Activated CD4-positive, alpha-beta T cell treated with anti-CD3 and anti-CD28 coated beads, Interleukin-2, Interleukin-6, amounts not matched to agents 100 ng/mL and 50 ng/mL, durations not matched to agents 16 hours and 8 hours (primary cell): ENCODE results near the gene SEMA5A.
"Not testable (repeated sequence)": the region's sequence is repeated elsewhere in the genome, so short reads cannot be mapped to it uniquely, and the experiment has no call there.

ENCODE experiments used
- DNase-seq: peaks from one replicate; pipeline ENCODE4 v3.0.0-alpha.2; 2020

The SEMA5A gene

DNA sequence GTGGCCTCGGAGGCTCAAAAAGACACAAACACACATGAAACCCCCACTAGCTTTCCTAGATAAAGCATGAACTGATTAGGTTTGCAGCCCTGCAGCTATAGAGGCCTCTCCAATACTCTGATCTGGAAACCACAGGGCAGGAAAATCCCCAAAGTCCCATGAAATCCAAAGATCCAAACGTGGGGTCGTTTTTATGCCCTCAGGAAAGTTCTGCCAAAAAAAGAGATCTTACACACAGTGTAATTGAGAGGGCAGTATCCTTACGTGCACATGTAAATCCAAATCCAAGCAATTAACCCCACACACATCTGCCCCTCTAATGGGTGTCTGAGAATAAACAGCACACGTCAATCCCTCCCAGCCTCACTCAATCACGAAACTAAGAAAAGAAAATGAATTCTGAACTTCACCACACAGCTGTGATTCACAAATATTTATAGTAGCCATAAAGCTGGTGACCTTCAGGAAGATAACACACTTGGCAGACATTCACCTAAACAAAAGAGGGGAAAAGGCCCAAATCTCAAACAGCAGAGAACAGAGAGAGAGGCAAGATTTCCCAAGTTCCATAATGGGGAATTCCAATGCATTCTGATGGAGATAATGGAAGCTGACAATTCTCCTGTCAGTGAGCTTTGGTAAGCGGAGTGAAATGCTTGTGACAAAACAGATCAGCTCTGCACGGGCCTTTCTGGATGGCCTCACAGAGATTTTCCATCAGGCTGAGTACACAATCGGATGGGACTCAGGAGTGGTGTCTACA lies 114.2 kb downstream of the SEMA5A start:
- no peak for DNase-seq

DNA sequence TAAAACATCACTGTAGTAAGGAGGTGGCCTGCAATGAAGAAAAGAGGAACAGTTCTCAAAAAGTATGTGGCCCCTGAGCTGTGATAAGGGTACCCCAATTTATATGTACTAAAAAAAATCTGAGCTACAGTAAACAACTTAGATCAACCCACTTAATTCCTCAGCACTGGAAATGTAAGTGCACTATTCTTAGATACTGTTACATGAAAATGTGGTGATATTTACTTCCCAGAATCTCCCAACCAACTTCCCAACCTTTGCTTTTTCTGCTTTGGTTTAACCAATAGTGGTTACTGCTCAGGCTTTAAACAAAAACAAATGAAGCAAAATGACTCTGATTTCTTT lies 114.8 kb downstream of the SEMA5A start:
- no peak for DNase-seq

DNA sequence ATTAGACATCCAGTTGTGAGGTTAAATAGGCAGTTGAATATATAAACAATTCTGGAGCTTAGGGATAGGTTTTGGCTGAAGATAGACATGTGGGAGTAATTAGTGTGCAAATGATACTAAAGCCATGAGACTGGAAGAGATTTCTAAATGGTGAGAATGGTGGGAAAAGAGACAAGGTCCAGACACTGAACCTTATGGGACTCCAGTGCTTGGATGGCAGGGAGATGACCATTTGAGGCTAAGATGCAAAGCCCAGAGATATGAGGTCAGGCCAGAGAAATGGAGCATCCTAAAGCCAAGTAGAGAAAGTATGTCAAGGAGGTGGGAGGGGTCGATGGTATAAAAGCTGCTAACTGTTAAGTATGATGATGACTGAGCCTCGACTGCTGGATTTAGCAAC lies 115.6 kb downstream of the SEMA5A start:
- no peak for DNase-seq

DNA sequence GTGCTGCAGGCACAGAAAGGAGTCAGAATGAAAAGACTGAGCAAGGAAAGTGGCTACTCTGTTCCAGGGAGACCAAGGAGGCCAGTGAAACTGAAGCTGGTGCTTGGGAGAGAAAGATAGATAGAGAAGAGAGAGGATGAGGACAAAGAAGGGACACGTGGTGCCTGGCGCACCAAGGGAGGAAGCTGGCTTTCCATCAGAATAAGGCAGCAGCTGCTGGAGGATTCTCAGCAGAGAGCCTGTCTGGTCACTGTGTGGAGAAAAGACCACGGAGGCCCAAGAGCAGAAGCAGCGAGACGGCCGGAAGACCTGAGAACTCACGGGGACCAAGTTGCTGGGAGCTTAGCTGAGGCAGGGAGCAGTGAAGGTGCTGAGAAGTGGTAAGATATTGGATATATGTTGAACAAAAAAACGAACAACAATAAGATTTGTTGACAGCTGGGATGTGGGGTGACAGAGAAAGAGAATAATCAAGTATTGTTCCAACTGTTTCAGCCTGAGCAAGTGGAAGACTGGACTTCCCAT lies 116.1 kb downstream of the SEMA5A start:
- DNase-seq, result no peak

DNA sequence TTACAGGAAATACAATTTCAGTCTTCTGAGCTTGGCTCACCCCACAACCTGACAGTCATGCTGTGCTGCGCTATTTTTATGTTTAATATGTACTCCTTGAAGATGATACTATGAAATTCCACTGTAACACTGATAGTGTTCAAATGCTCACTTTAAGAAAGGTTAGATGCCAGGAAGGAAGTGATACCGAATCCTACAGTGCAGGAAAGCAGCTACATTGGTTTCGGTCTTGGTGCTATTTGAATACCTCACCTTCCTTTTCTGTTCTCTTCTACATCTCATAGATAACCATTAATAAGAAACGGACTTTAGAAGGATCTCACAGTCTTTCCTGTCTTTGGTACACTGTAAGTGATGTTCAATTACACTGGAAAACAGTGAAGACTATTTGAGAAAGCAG lies 117.6 kb downstream of the SEMA5A start:
- DNase-seq, result no peak

DNA sequence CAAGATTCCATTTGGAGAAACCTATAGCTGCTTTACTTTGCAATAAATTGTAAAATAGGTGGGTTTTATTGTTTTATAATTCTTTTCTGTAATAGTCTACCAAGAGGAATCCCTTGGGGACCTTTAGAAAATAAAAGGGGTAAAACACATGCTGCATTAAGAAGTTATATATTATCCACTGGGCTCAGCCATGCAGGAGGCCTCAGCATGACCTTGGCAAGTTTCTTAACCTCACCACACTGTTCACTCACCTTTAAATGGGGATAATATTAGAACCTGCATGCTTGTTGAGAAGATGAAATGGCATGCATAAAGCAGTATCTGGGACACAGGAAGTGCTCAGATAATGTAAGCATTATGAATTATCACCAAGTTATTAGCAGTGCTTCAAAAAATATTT lies 120.2 kb downstream of the SEMA5A start:
- DNase-seq, result no peak

DNA sequence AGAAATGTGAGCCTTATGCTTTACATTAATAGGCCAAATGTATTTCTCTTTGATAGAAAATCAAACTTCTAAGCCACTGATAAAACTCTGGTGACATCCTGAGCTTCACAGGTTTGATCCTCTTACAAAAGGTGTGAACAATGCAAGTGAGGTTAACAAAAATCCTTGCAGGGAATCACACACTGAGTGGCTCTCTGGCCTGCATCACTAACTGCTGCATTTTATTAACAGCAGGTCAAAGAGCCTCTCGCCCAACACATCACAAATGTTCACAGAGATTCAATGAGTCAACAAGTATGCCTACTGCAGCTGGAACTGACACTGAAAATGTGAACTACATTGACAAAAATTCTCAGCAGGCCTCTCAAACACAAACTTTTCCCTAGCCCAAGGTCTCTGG lies 122.3 kb downstream of the SEMA5A start:
- DNase-seq, result no peak

DNA sequence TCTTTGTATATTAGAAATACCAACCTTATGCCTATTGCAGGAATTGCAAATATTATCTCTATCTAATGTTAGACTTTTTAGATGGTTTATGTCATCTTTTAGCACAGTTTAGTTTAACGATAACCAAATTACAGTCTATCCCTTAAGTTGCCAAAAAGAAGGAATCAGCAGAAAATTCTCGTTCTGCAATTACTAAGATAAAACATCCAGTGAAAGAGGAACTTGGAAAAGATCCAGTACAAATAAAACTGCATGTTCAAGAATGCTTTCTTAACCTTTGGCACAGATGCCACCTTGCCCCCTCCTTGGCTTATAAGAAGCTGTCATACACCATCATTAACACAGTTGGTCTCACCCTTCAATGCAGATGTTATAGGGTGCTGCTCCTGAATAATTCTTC lies 124.0 kb downstream of the SEMA5A start:
- DNase-seq, result no peak

DNA sequence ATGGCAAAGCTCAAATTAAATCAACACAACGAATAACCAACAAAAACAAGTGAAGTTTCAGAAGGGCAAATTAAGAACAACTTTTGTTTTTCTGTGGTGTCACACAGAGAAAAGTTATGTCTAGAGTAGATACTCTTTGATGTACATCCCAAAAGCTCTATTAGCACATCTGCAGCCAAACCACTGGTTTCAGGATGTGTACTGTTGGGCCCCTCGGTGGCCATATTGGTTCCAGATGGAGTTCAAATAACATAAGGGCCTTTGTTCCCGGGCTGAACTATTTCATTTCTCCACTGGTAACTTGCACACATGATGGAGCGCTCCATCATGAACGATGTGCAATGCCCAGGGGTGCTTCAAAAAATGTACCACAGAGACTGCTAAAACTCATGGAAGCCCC lies 126.1 kb downstream of the SEMA5A start:
- no peak for DNase-seq

DNA sequence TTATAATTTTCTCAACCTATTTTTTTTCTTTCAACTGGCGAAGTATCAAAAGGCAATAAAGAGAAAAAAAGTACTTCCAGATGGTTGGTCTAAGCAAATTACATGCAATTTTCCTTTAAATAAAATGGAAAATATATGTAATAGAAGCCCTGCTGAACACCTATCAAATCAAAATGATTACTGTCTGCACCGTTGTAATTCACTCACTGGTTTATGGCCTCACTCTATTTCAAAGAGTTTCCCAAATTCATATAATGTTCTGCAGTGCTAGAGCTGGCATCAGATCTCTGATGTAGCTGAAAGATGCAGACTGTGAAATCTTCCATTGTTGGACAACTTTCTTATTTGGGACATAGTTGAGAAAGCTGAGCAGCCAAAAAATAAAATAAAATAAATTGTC lies 130.3 kb downstream of the SEMA5A start:
- no peak for DNase-seq

DNA sequence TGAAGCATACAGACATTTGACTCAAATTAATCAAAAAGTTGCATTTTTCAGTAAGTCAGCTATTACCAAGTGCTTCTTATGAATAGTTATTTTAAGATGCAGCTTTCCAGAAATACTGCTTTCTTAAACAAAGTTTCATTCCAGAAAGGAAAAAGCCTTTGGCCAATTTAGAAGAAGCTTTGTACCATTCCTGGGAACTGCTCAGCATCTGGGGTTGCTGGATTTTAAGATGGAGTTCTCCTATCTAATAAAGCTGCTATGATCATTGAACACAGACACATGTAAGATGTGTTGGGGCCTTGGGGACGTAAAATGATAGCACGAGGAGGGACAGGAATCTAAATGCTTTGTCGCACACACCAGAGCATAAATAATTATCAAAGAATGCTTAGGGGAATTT lies 130.8 kb downstream of the SEMA5A start:
- no peak for DNase-seq

DNA sequence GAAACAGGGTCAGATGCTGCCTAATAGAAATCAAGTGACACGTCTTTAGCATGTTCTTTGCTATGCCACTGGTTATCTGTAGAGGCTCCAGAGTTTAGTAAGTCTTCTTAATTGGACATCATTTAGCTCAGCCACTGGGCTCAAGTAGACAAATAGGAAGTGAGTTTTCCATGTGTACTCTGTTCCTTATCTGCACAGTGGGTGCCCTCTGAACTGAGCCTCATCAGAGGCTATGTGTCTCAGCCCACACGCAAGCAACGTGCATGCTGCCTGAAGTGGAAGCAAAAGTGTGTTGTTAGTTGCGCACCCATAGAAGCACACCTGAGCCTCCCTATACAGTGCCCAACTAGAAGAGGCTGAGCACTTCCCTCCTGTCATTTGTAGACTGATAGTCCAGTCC lies 134.7 kb downstream of the SEMA5A start:
- DNase-seq, result no peak

DNA sequence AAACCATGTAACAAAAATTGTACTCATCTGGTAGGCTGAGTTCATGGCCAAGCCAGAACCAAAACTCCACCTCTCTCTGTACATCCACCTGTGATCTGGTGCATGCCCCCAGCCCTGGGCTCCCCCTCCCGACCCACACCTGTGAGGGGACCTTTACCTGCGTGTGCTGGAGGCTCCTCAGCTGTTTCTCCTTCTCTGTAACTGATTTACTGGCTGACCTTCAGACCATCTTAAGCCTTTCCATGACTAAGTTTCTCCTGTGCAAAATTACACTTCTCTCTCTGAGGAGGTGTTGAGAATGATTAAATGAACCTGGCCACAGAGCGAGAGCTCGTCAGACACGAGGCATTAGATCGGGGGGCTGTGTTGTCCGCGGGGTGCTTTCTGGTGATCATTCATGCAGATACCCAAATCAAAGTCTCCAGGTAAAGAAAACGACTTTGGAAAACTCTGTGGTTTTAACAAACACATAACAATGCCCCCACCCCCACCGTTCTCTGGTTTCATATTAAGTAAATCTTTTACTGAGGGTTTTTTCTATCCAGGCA lies 136.4 kb downstream of the SEMA5A start:
- no peak for DNase-seq

DNA sequence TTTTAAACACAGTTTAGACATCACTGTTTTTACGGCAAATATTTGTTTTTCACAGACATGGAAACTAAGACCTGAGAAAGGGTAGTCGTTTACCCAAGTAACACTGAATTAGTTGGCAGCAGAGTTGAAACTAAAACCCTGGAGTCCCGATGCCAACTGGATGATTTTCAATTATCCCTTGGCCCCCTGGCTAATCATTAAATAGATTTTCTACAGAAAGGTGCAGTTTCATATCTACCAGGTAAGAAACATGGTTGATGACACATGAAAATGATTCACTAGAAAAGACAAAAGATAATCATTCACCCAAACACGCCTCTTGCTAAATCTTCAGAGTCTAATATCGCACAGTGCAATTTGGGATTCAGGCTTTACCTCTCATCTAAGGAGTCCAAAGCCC lies 136.9 kb downstream of the SEMA5A start:
- no peak for DNase-seq

DNA sequence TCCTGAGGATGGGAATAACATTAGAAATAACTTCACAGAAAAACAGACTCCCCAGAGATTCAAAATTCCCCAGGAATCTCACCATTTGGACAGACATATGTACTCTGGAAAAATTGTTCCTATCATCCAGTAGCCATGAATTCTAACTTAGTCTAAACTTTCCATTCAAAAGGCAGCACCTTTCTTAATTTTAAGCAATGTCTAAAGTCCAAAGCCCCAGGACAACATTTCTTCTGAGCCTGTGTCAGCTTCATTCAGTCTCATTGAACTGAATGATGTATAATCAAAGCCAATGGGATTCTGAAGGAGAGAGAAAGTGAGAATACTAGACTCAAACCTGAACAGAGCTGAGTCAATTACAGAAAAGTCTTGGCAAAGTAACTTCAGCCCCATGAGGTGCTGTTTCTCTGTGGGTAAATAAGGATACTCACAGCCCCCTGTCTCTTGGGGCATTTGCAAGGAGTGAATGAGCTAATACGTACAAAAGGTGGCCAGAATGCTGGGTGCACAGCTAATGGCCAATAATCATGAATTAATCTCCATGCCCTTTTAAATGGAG lies 140.6 kb downstream of the SEMA5A start:
- peak; percentile 9 for DNase-seq

DNA sequence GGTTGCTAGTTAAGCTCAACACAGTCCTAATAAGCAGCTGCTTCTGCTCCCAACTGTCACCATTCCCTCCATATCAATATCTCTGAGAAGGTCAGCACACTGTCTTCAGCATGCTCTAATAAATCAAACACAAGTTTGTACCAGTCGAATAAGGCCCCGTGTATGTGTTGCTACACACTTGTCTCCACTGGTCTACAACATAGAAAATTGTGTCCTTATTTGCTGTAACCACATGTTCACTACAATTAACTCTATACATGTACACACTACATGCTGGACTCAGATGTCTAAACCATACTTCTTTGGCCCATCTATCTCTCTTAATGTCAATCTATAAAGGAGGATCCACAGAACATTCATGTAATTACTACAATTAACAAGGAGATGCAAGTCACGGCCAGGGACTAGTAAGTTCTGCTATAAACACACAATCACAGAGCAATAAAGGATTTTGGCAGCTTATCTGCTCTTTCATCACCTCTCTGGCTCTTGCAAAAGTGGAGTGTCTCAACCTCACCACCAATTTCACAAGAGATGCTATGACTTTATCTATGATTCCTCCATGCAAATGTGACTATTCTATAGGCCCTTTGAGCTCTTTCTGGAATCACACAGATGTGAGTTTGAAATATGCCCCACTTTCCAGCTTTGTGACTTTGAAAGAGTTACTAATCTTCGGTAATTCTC lies 143.9 kb downstream of the SEMA5A start:
- no peak for DNase-seq

DNA sequence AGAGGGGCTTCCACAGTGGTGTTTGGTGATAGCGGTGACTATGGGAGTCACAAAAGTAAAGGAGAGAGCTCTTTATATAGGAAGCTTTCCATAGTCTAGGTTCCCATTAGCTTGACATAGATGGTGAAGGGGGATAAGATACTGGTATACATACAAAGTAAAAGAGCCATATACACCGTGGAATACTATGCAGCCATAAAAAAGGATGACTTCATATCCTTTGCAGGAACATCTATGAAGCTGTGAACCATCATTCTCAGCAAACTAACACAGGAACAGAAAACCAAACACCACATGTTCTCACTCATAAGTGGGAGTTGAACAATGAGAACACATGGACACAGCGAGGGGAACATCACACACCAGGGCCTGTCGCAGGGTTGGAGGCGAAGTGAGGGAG lies 146.1 kb downstream of the SEMA5A start:
- DNase-seq, result not testable (repeated sequence)

DNA sequence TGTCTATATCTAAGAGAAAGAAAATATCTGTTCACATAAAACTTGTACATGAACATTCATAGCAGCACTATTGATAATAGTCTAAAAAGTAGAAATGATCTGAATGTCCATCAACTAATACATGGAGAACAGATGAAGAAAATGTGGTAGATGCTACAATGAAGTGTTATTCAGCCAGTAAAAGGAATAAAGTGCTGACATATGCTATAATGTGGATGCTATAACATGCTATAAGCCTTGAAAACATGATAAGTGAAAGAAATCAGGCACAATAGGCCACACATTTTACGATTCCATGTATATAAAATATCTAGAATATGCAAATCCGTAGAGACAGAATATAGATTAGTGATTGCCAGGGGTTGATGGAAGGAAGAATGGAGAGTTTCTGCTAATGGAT lies 146.8 kb downstream of the SEMA5A start:
- DNase-seq, result no peak

DNA sequence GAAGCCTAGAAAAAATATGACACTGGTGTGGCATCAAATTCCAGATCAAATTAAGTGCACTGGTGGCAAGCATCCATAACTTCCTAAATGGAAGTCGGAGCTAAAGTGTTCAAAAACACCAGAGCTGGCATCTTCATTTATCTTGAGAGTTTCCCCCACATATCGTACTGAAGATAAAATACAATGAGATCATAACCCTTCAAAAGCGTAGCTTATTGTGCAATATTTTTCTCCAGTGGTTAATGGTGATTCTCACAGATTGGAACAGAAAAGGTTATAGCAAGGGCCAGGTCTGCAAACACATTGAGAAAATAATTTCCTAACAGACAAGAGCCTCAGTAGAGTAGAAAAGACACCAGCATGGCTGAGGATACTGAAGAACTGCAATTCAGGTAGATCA lies 147.6 kb downstream of the SEMA5A start:
- no peak for DNase-seq

DNA sequence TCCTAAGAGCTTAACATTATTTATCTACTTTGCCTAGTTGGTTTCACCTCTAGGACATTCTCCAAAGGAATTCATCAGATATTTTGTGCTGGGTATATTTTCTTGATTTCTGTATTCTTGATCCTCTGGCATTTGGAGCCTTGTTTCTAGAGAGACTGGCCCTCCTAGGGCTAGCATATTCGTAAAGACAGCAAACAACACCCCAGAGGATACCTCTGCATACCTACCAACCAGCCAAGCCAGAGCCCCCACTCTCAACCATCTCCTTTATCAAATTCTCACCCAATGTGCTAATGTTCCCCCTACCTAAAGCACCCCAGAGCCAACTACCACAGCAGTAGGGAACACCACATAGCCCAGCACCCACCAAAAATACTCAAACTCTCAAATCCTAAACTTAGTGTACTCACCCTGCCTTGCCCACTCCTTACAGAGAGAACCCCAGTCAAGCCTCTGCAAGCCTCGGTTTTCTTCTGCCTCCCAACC lies 149.5 kb downstream of the SEMA5A start:
- no peak for DNase-seq

DNA sequence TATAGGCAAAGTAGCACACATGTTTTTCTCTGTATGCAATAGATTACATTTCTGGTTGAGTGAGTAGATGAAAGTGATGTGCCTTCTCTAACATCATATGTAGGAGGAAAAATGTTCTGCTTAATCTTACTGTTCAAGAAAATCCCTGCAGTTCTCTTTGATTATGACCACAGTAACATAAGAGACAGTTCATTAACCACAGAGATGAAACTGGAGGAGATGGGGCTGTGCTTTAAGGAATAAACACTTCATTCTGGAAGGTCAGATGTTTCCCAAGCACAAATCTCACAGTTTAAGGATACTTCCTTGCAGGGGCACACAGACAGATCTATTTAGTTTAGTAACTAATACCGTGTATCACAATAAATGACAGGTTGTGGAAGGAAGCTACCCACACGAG lies 150.2 kb downstream of the SEMA5A start:
- DNase-seq, result no peak

DNA sequence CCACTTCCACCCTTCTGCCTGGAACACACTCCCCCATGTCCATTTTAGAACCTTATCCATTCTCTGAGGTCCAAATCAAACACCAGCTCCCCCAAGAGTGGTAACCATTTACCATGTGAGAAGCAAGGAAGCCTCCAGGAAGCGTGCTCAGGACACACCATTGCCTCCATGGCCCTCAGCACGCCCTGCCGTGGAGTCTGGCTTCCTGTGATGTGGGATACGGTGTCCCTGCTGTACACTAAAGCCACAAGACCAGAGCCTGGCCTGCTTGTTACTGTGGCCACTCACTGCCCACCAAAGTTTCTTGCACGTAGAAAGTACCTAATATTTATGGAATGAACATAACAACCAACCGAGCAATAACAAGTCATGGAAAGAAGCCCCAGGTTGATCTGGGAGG lies 151.7 kb downstream of the SEMA5A start:
- DNase-seq, result no peak

DNA sequence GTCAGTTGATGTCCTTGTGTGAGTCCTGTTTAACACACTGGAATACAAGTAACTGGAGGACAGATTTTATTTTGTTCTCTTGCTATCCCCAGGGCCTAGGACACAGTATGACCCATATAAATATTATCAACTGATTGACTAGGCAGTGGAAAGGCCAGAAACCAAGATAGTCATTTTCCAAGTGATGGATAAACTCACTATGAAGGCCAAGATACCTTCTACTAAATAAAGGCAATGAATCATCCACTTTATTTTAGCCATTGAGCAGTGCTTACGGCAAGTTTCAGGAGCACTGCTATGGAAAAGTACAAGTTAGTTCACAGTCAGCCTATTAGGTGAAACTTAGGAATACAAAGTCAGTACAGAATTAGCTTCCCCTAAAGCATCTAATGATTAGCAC lies 153.2 kb downstream of the SEMA5A start:
- DNase-seq, result no peak

DNA sequence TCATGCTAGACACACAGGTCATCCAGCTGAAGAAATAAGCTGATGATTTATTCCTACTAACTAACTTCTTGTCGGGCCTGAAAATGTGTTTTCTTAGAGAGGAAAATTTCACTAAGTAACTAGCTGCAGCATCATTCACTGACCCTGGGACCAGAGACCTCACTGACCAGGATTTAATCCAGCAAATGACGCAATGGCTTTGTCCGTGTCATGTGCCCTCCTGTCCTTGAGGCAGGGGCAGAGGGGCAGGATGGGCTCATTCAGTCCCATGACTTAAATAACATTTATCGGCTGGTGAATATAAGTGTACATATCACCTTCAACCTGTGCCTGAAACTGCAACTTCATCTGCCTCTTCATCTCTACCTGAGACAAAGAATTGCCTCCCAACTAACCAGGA lies 154.8 kb downstream of the SEMA5A start:
- no peak for DNase-seq
